NCI-H460 (cell line): ENCODE data around the gene AHDC1. TPM values are rescaled to one million over a fixed set of nuclear protein-coding genes. Genes with fewer than 3 reads are reported as not detected.

Experiments
- DNase-seq: peaks from one replicate; pipeline ENCODE4 v3.0.0-alpha.2; 2016; ENCODE audit warnings: low read depth; ENCODE audit errors: extremely low read depth
- total RNA-seq: library from RNA; depleted of rRNA; stranded (reverse); fragments of >200 nt; shearing (Covaris generic); gene quantifications from 2 replicates; pipeline ENCODE4 v1.2.3, GENCODE V29; 2014

Gene AHDC1
- total RNA-seq, 1 experiment from 2014 or later, result 1.5 TPM

- no peak for DNase-seq
Measured at GRCh38 chr1:27588256-27589232, 15.4 kb downstream of the AHDC1 start.

GRCh38 chr1:27585684-27586083 lies 18.3 kb downstream of the AHDC1 start:
- DNase-seq, result no peak

DNA sequence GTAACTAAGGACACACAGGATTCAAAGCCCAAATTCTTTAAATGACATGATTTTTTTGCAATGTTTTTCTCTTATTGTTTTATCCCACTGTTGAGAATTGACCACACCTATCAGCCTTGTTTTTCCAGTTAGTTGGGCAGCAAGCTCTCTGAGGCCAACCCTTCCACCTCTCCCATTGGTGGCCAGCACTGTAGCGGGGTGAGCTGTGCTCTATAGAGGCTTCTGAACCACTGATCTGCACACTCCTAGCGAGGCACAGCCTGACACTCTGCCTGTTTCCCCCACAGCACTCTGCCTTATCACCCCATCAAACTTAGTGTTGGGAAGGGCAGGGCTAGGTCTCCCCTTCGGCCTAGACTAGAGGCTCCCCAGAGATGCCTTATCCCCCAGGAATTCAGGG lies 19.5 kb downstream of the AHDC1 start:
- DNase-seq, result no peak

DNA sequence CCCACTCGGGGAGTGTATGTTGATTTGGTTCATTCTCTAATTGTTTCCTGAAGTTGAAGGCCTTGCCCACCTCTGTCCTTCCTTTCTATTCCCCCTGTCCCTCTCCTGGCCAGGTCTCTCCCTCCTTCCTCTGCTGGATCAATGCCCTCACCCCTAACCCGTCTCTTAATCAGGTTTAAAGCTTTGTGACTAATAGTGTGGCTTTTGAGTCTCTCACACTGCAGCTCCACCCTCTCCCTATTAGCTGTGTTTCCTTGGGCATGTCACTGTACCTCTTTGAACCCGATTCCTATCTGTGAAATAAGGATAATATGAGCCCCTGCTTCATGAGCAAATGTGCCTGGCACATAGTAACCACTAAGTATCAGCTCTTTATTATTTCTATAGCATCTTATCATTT lies 20.5 kb downstream of the AHDC1 start:
- DNase-seq, result no peak

DNA sequence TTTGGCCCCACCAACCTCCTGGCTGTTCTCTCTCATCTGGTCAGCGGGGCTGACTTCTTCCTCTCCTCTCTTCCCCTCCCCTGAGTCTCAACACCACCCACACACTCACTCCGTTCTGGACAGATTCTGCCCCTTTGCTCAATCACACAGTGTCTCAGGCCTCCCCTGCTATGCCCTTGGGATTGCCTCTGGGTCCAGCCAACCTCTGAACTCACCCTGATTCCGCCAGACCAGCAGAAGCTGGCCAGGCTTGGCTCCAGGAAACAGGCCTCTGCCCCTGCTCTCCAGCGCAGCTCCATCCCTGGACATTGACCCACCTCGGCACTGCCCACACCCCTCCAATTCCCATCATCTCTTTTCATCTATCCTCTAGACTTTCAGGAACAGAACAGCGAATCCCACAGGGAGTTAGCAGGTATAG lies 22.1 kb downstream of the AHDC1 start:
- no peak for DNase-seq

GRCh38 chr1:27577504-27578188 lies 26.3 kb downstream of the AHDC1 start:
- DNase-seq, result no peak

GRCh38 chr1:27576806-27577227 lies 27.1 kb downstream of the AHDC1 start:
- DNase-seq, result no peak

- DNase-seq, result no peak
Measured at GRCh38 chr1:27575840-27576331, 28.1 kb downstream of the AHDC1 start.

DNA sequence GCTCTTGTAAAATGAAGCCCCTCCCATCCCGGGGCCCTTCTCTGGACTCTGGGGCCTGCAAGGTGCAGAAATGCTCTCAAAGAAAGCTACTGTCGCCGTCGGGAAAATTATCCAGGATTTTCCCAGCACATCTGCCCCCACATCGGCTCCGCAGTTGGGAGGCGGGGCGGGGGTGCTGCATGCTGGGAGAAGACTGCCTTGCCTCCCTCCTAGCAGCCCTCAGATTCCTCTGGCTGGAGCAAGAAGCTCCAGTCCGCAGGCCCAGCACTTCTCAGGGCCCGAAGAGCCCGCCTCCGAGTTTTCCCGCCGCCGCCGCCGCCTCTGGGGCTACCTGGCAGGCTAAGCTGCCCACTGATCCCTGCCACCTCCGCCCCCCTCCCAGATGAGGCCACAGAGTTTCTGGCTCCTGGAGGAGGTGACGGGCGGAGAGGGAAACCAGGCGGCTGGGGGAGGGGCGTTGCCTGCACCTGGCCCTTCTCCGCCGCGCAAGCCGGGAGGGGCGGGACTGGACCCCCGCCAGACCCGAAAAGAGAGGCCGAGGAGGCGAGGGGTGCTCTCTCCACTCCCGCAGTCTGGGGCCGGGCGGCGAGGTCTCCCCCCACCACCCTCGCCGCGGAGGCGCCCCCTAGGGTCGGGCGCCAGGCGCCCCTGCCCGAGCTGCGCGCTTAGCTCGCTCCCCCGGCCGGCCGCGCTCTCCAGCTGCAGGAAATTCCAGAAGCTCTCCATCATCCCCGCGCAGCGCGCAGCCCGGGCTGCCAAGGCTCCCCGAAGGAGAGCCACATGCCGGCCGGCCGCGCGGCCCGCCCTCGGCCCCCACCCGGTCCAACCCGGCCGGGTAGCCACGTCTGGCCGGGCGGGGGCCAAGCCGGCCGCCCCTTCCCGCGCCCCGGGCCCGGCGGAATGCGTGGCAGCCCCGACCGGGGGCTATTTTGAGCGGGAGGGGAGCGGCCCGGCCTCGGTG lies 28.8 kb downstream of the AHDC1 start:
- DNase-seq, result peak; percentile 33

DNA sequence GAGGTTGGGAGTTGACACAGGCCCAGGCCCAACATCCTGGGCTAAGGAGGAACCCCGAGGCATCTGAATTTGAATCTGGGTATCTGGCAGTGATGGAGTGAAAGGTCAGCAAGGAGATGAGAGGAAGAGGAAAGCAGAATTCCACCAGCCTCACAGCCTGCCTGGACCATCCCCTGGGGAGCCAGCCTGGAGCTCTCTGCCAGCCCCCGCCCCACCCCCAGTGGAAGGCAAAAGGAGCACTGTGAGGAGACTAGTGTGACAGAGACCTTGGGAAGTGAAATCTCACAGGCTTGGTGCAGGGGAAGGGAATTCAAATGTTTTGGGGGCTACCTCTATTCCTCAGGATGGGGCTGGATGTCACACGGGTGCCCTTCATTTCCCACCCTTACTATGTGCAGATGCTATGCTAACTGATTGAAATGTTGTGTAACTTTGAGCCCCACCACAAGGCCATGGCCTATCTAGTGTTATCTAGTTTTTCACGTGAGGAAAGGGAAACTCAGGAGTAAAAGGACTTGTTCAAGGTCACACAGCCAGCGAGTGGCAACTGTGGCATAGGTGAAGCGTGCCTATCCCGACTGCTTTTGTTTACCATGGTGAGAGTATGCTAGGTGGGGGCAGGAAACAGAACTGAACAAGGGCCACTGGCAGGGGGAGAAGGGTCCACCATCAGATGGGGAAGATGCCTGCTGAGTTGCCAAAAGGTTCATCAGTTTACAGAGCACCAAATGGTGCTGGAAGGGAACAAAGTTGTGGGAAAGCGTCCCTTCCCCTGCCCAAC lies 29.8 kb downstream of the AHDC1 start:
- no peak for DNase-seq

- DNase-seq, result no peak
Measured at GRCh38 chr1:27572679-27573426, 31.1 kb downstream of the AHDC1 start.

GRCh38 chr1:27572019-27572678 lies 31.8 kb downstream of the AHDC1 start:
- no peak for DNase-seq

DNA sequence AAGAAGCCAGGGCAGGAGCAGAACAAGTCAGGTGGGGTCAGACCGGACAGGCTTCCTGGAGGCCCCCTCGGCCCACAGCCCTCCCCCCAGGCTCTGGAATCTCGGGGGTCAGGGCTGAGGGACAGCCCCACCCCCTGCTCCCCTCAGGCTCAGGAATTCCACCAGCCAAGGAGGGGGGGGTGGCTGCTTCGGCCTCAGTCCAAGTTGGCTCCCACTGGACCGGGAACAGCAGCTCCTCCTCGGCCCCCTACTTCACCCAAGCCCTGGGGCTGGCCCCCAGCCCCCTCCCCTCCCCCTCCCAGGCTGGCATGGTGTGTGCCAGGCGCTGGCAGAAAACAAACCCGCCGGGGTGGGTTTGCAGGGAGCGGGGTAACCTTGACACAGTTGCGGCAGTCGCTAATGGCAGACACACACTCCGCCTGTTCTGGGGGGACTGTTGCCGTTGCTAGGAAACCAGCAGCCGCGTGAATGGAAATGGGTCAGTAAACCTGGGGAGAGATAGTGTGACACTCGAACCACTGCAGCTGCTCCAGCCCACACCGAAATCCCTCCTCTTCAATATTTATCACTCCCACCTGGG lies 32.4 kb downstream of the AHDC1 start:
- DNase-seq, result no peak

- no peak for DNase-seq
Measured at GRCh38 chr1:27570784-27571183, 33.2 kb downstream of the AHDC1 start.

DNA sequence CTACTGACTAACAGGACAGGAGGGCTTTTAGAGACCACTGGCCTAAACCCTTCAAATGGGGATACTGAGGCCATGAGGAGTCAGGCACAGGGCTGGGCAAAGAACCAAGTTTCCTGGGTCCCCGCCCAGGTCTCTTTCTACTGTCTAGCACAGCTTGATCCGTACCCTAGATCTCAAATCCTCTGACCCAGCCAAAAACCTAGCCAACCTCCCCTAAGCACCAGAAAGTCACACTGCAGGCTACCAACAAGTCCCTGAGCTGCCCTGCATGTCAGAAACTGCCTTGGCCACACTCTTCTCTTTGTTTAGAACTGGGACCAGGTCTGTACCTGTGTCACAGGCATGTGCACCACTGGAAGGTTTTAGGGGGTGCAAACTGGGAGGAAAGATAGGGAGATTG lies 33.6 kb downstream of the AHDC1 start:
- DNase-seq, result no peak

GRCh38 chr1:27569506-27570291 lies 34.2 kb downstream of the AHDC1 start:
- no peak for DNase-seq

- DNase-seq, result no peak
Measured at GRCh38 chr1:27569088-27569460, 34.9 kb downstream of the AHDC1 start.
